HepG2 (cell line): ENCODE measurements around the gene HSD17B8. TPM values are rescaled to one million over a fixed set of nuclear protein-coding genes. Genes with fewer than 3 reads are reported as not detected.

Experiments used
- CHD4 ChIP-seq: fragments of 200-600 bp; sonication (generic); IDR thresholded peaks from 2 replicates; pipeline ENCODE4 v1.7.0; 2017; ENCODE audit warnings: mild to moderate bottlenecking, low read length, borderline replicate concordance
- EEA1 ChIP-seq: sonication (generic); formaldehyde crosslinking; IDR thresholded peaks from 2 replicates; pipeline ENCODE4 v1.5.1; 2020; ENCODE audit warnings: mild to moderate bottlenecking, missing genetic modification reagents, borderline replicate concordance
- MAZ ChIP-seq, 2 experiments: sonication (generic) in 1 of 2; formaldehyde crosslinking in 1 of 2; IDR thresholded peaks; 2 replicates each; pipeline versions ENCODE4 v1.5.0 to v1.6.1; 2012 to 2020; ENCODE audit warnings: low read depth in 2 of 2, mild to moderate bottlenecking in 2 of 2, borderline replicate concordance in 1 of 2, improper control_type of control experiment in 1 of 2, low read length in 1 of 2, missing genetic modification reagents in 1 of 2, moderate library complexity in 1 of 2
- MXD4 ChIP-seq: IDR thresholded peaks from 2 replicates; pipeline ENCODE4 v1.6.1; 2016; ENCODE audit warnings: mild to moderate bottlenecking, missing biosample characterization, missing genetic modification reagents
- NR3C1 ChIP-seq: sonication (generic); formaldehyde crosslinking; IDR thresholded peaks from 2 replicates; pipeline ENCODE4 v1.4.0; 2020; ENCODE audit warnings: missing genetic modification reagents
- PAX8 ChIP-seq: sonication (generic); formaldehyde crosslinking; IDR thresholded peaks from 2 replicates; pipeline ENCODE4 v1.8.0; 2022; ENCODE audit warnings: mild to moderate bottlenecking, missing genetic modification reagents, borderline replicate concordance
- PTBP1 ChIP-seq: fragments of 200-400 bp; formaldehyde crosslinking; IDR thresholded peaks from 2 replicates; pipeline ENCODE4 v1.6.1; 2018; ENCODE audit warnings: low read length, low read depth; ENCODE audit not compliant: poor library complexity, severe bottlenecking
- REPIN1 ChIP-seq: sonication (generic); formaldehyde crosslinking; IDR thresholded peaks from 2 replicates; pipeline ENCODE4 v1.8.0; 2022; ENCODE audit warnings: missing genetic modification reagents, low read depth, mild to moderate bottlenecking, borderline replicate concordance
- SPEN ChIP-seq: sonication (generic); formaldehyde crosslinking; IDR thresholded peaks from 2 replicates; pipeline ENCODE4 v1.5.1; 2020; ENCODE audit warnings: low read depth, mild to moderate bottlenecking, missing genetic modification reagents
- ZNF431 ChIP-seq: sonication (generic); formaldehyde crosslinking; IDR thresholded peaks from 2 replicates; pipeline ENCODE4 v1.9.0; 2022; ENCODE audit warnings: missing genetic modification reagents, low read depth, mild to moderate bottlenecking, borderline replicate concordance
- ZNF891 ChIP-seq: sonication (generic); formaldehyde crosslinking; IDR thresholded peaks from 2 replicates; pipeline ENCODE4 v1.5.0; 2020; ENCODE audit warnings: mild to moderate bottlenecking, missing genetic modification reagents
- polyA plus RNA-seq, 8 experiments: library from polyadenylated mRNA; depleted of rRNA in 3 of 8; stranded (reverse) in 7 of 8; unstranded in 1 of 8; fragments of >200 nt; fragmentation: Illumina TruSeq in 4 of 8; extraction: Trizol in 4 of 8; gene quantifications; 2 replicates each; pipeline versions ENCODE4 v1.2.1 to v1.2.3, GENCODE V29; 2011 to 2016; ENCODE audit warnings: low read depth in 4 of 8, missing spikeins in 1 of 8, mixed read lengths in 1 of 8; ENCODE audit not compliant: insufficient read depth in 1 of 8
- total RNA-seq, 5 experiments: library from RNA; depleted of rRNA; stranded (reverse); fragments of >200 nt; fragmentation: Illumina TruSeq; extraction: Trizol; gene quantifications; 2 replicates each; pipeline ENCODE4 v1.2.3, GENCODE V29; 2016; ENCODE audit warnings: low read depth in 1 of 5
- TF ChIP-seq, protein P1 (sequence below): sonication (generic); formaldehyde crosslinking; IDR thresholded peaks from 2 replicates; pipeline ENCODE4 v1.4.0; 2020; ENCODE audit warnings: missing genetic modification reagents
- TF ChIP-seq, protein P2 (sequence below): sonication (generic); formaldehyde crosslinking; IDR thresholded peaks from 2 replicates; pipeline ENCODE4 v1.4.0; 2020; ENCODE audit warnings: missing genetic modification reagents
- TF ChIP-seq, protein P3 (sequence below): sonication (generic); formaldehyde crosslinking; IDR thresholded peaks from 2 replicates; pipeline ENCODE4 v1.4.0; 2020; ENCODE audit warnings: missing genetic modification reagents
- TF ChIP-seq, protein P4 (sequence below): sonication (generic); formaldehyde crosslinking; IDR thresholded peaks from 2 replicates; pipeline ENCODE4 v1.5.0; 2020; ENCODE audit warnings: missing genetic modification reagents, mild to moderate bottlenecking, borderline replicate concordance
- TF ChIP-seq, protein P5 (sequence below): sonication (generic); formaldehyde crosslinking; IDR thresholded peaks from 2 replicates; pipeline ENCODE4 v1.5.0; 2020; ENCODE audit warnings: missing genetic modification reagents
- TF ChIP-seq, protein P6 (sequence below): IDR thresholded peaks from 2 replicates; pipeline ENCODE4 v1.6.1; 2016; ENCODE audit warnings: missing biosample characterization, missing genetic modification reagents, low read depth

The HSD17B8 gene
- total and polyA plus RNA-seq, 2 of the 13 experiments (the other 11 are each of a cell fraction or from before 2014, with no cell fraction given) = 12.6 to 20.1 TPM

DNA sequence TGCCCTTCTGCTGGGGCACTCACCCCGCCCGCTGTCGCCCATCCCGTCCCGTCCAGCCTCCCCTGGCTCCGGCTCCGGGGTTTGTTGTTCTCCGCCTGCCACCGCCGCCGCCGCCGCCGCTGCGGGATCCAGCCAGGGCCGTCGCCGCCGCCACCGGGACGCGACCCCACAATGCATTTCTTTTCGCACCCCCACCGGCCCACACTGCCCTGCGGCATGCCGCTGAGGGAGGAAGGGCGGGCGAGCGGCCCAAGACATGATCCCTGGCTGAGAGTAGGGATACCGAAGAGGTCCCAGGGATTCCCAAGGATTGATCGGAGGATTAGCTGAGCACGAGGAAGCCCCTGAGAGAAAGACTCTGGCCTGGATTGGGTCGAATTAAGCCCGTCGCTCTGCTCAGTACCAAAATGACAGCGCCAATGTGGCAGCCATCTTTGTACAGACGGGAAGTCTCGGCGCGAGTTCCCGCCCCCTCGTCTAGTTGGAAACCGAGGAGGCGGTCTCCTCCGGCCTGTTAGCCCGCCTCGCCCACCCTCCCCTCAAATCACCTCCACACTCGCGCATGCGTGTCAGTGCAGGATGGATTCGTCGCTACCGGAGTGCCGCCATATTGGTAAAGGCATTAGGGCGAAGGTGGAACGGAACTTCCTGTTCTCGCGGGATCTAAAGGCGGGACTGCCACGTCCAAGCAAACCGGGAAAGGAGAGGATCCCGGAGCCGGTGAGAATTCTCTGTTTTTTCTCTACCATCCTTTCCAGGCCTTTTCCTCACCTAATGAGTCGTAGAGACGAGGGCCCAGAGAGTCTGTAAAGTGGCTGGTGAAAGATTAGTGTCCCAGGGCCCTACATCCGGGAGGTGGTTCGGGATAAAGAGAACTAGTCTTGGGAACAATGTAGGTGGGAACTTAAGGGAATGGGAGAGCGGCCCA lies 4.0 kb upstream of the HSD17B8 start, which contains the start of the genes RXRB and SLC39A7 (continued):
- TF ChIP-seq, protein P1, sequence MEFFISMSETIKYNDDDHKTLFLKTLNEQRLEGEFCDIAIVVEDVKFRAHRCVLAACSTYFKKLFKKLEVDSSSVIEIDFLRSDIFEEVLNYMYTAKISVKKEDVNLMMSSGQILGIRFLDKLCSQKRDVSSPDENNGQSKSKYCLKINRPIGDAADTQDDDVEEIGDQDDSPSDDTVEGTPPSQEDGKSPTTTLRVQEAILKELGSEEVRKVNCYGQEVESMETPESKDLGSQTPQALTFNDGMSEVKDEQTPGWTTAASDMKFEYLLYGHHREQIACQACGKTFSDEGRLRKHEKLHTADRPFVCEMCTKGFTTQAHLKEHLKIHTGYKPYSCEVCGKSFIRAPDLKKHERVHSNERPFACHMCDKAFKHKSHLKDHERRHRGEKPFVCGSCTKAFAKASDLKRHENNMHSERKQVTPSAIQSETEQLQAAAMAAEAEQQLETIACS (CRISPR knock-in tag) = 0 out of 2 replicates have a peak, but pooled peaks have one; percentile 47
- TF ChIP-seq ZNF431 (CRISPR knock-in tag) (0 out of 2 replicates have a peak, but pooled peaks have one; percentile 31), PTBP1 (peak; percentile 97), PAX8 (CRISPR knock-in tag) (0 out of 2 replicates have a peak, but pooled peaks have one; percentile 70), SPEN (CRISPR knock-in tag) (peak; percentile 92), CHD4 (no peak; the same call in 1 of the 2 replicates), MXD4 (CRISPR knock-in tag) (peak; percentile 90; the same call in 1 of the 2 replicates), NR3C1 (CRISPR knock-in tag) (no peak), MAZ (IDR thresholded peaks at IDR 0.05; ENCODE audit: borderline replicate concordance, low read depth, low read length) (no peak; the same call in 1 of the 2 replicates), MAZ (CRISPR knock-in tag; IDR thresholded peaks at IDR 0.05; ENCODE audit: low read depth) (peak; percentile 99), REPIN1 (CRISPR knock-in tag) (peak; percentile 78; the same call in 1 of the 2 replicates), EEA1 (peak; percentile 68; the same call in 1 of the 2 replicates), ZNF891 (peak; percentile 70; the same call in 1 of the 2 replicates)
- TF ChIP-seq, protein P2, sequence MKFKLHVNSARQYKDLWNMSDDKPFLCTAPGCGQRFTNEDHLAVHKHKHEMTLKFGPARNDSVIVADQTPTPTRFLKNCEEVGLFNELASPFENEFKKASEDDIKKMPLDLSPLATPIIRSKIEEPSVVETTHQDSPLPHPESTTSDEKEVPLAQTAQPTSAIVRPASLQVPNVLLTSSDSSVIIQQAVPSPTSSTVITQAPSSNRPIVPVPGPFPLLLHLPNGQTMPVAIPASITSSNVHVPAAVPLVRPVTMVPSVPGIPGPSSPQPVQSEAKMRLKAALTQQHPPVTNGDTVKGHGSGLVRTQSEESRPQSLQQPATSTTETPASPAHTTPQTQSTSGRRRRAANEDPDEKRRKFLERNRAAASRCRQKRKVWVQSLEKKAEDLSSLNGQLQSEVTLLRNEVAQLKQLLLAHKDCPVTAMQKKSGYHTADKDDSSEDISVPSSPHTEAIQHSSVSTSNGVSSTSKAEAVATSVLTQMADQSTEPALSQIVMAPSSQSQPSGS (CRISPR knock-in tag) = peak; percentile 60; the same call in 1 of the 2 replicates
- TF ChIP-seq, protein P3, sequence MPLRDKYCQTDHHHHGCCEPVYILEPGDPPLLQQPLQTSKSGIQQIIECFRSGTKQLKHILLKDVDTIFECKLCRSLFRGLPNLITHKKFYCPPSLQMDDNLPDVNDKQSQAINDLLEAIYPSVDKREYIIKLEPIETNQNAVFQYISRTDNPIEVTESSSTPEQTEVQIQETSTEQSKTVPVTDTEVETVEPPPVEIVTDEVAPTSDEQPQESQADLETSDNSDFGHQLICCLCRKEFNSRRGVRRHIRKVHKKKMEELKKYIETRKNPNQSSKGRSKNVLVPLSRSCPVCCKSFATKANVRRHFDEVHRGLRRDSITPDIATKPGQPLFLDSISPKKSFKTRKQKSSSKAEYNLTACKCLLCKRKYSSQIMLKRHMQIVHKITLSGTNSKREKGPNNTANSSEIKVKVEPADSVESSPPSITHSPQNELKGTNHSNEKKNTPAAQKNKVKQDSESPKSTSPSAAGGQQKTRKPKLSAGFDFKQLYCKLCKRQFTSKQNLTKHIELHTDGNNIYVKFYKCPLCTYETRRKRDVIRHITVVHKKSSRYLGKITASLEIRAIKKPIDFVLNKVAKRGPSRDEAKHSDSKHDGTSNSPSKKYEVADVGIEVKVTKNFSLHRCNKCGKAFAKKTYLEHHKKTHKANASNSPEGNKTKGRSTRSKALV = peak; percentile 71; the same call in 1 of the 2 replicates
- TF ChIP-seq, protein P4, sequence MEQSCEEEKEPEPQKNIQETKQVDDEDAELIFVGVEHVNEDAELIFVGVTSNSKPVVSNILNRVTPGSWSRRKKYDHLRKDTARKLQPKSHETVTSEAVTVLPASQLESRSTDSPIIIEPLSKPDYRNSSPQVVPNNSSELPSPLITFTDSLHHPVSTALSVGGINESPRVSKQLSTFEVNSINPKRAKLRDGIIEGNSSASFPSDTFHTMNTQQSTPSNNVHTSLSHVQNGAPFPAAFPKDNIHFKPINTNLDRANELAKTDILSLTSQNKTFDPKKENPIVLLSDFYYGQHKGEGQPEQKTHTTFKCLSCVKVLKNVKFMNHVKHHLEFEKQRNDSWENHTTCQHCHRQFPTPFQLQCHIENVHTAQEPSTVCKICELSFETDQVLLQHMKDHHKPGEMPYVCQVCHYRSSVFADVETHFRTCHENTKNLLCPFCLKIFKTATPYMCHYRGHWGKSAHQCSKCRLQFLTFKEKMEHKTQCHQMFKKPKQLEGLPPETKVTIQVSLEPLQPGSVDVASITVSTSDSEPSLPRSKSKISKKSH = peak; percentile 83
- TF ChIP-seq, protein P5, sequence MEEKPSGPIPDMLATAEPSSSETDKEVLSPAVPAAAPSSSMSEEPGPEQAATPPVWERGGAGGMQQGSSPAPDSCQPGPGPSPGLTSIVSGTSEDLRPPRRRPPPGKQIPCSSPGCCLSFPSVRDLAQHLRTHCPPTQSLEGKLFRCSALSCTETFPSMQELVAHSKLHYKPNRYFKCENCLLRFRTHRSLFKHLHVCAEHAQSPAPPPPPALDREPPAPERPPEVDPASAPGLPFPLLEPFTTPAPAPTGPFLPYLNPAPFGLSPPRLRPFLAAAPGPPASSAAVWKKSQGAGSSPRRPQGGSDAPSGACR = peak; percentile 45; the same call in 1 of the 2 replicates
- TF ChIP-seq, protein P6, sequence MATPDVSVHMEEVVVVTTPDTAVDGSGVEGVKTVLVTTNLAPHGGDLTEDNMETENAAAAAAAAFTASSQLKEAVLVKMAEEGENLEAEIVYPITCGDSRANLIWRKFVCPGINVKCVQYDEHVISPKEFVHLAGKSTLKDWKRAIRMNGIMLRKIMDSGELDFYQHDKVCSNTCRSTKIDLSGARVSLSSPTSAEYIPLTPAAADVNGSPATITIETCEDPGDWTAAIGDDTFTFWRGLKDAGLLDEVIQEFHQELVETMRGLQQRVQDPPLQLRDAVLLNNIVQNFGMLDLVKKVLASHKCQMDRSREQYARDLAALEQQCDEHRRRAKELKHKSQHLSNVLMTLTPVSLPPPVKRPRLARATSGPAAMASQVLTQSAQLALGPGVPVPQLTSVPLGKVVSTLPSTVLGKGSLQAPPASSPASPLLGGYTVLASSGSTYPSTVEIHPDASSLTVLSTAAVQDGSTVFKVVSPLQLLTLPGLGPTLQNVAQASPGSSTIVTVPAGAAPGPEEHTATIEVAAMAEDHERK = 0 out of 2 replicates have a peak, but pooled peaks have one; percentile 41
